Measurements from ENCODE around the gene RPL29. TPM values are rescaled to one million over a fixed set of nuclear protein-coding genes. Genes with fewer than 3 reads are reported as not detected.
A peak's percentile ranks its signal among the peaks of the same experiment; 100 is the strongest.
"Not testable (repeated sequence)": the region's sequence is repeated elsewhere in the genome, so short reads cannot be mapped to it uniquely, and the experiment has no call there.

RPL29 gene
- 1,224 TPM for total RNA-seq

DNA sequence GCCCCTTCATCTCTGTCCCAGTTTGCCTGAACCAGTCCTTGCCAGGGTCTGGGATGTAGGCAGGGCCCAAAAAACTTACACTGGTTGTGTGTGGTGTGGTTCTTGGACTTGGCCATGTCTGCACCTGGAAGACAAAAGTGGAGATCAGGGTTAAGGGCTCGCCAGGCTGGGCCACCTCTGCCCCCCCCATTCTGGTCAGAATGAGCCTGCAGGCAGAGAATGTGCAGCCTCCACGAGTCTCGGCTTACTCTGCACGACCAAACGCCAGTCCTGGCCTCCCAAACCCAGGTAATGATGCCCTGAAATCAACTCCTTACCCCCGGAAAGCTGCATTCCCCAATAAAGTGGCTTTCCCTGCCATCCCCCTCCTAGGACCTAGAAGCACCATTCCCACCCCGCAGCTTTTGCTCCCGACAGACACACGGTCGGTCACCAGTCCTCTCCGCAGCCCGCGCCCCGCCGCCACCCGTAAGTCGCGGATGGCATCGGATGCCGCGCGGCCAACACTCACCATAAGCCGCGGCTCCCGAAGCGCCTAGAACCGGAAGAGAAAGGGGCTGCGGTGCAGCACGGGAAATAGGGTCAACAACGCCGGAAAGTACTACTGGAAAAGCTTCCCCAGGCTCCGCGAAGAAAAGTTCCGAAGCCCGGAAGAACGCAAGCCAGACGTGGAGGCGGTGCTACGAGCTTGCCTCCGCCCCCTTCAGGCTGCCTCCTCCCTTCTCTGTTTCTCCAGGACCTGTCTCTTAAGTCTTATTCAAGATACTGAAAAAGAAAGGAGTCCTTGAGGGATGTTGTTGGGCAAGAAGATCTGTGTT lies at the start of gene RPL29:
RPL29 (minus strand) TSS at position 550 of the 818 bp plus-strand sequence; CDS start at position 116, 434 bp downstream.
- Histone ChIP-seq H3K27ac (peak within 1 kb of the TSS; percentile 85 to 93), H3K27me3 (no peaks in the 10 kb centered on the region), H3K4me3 (peak within 1 kb of the TSS; percentile 61 to 93), H3K4me1 (peaks cover 6 to 9% of the 10 kb centered on the region in 2 donors), H3K9me3 (no peaks in the 10 kb centered on the region), H3K36me3 (peaks cover 4 to 34% of the 10 kb centered on the region in 2 donors)
- TF ChIP-seq, protein P1, sequence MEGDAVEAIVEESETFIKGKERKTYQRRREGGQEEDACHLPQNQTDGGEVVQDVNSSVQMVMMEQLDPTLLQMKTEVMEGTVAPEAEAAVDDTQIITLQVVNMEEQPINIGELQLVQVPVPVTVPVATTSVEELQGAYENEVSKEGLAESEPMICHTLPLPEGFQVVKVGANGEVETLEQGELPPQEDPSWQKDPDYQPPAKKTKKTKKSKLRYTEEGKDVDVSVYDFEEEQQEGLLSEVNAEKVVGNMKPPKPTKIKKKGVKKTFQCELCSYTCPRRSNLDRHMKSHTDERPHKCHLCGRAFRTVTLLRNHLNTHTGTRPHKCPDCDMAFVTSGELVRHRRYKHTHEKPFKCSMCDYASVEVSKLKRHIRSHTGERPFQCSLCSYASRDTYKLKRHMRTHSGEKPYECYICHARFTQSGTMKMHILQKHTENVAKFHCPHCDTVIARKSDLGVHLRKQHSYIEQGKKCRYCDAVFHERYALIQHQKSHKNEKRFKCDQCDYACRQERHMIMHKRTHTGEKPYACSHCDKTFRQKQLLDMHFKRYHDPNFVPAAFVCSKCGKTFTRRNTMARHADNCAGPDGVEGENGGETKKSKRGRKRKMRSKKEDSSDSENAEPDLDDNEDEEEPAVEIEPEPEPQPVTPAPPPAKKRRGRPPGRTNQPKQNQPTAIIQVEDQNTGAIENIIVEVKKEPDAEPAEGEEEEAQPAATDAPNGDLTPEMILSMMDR (IDR thresholded peaks at IDR 0.05): peak in 1 of 3 experiments; percentile 22
- intact Hi-C loops (cut with DNase I): loop anchor here (1.0 kb wide), 1 partner anchor 12 kb away; the partner anchor contains the start of gene ACY1
- DNase-seq (ENCODE audit: low spot score in 2 of 2): peak; percentile 56 to 94

DNA sequence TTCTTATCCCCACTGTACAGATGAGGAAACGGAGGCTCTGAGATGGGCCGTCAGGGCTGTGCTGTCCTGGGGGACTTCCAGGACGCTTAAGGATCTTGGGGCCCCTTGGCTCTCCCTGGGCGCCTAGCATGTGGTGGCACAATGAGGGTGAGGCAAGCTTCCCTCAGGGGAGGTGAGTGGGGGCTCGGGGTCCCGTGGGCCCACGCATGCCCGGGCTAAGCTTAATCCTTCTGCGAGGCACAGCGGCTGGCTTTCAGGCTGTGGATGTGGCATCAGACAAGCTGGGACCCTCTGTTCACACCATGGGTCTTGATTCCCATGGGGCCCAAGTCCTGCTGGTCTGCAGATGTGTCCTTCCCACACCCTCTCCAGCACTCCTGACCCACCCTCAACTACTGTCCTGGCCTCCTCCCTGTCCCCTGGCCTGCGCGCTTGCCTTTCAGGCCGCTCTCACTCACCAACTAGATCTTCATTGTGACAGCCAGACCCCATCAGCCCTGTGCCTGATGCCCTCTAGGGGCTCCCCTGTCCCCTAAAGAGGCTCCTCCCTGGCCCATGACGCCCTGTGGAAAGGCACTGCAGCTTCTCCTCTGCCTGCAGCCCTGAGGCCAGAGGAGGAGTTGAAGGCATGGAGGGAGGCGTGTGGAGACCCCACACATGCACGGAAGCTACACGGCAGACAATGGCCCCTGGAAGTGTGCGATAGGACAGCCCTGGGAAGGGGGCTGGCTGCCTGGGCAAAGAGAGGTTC lies 49.3 kb upstream of the RPL29 start:
- H3K36me3 ChIP-seq: peaks cover 20 to 22% of the 10 kb centered on the region in 2 donors
- TF ChIP-seq, protein P1 (IDR thresholded peaks at IDR 0.05): no peak
- no peak for DNase-seq (ENCODE audit: low spot score in 2 of 2)
- H3K4me3 ChIP-seq: no peak overlapping the region
- no peaks in the 10 kb centered on the region for H3K9me3 ChIP-seq
- peak overlapping the region; percentile 94 to 99 for H3K27ac ChIP-seq
- peaks cover 31 to 43% of the 10 kb centered on the region in 2 donors for H3K4me1 ChIP-seq
- no peaks in the 10 kb centered on the region for H3K27me3 ChIP-seq
- intact Hi-C loops (cut with DNase I): no loop called here

DNA sequence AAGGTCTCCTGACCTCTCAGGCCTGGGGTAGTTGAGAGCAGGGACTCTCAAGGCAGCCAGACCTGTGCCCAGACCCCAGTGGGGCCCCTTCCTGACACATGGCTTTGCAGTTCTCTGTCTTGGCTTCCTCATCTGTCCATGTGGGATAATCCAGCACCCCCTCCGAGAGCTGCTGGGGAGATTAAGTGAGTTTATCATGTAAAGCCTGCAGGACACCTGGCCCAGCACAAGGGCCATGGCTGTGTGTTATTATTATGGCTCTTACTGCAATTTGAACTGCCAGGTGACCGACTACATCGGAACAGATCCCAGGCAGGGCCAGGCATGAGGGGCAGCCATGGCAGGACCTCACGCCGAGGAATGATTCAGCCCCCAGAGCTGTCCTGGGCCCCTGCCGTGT lies 48.1 kb upstream of the RPL29 start:
- intact Hi-C loops (cut with DNase I): no loop called here
- no peak for DNase-seq (ENCODE audit: low spot score in 2 of 2)
- peak overlapping the region; percentile 94 to 99 for H3K27ac ChIP-seq
- H3K36me3 ChIP-seq: peaks cover 8 to 10% of the 10 kb centered on the region in 2 donors
- no peak overlapping the region for H3K4me3 ChIP-seq
- no peaks in the 10 kb centered on the region for H3K27me3 ChIP-seq
- no peaks in the 10 kb centered on the region for H3K9me3 ChIP-seq
- H3K4me1 ChIP-seq: peaks cover 26 to 41% of the 10 kb centered on the region in 2 donors
- TF ChIP-seq, protein P1 (IDR thresholded peaks at IDR 0.05): no peak

DNA sequence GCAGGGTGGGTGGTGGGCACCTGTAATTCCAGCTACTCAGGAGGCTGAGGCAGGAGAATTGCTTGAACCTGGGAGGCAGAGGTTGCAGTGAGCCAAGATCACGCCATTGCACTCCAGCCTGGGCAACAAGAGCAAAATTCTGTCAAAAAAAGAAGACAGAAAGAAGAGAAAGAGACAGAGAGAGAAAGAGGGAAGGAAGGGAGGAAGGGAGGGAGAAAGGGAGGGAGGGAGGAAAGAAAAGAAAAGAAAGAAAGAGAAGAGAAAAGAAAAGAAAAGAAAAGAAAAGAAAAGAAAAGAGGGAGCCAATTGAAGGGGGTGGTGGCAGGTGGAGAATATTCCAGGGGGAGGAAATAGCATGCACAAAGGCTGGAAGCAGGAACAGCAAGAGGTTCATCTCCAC lies 47.3 kb upstream of the RPL29 start:
- DNase-seq (ENCODE audit: low spot score in 2 of 2); H3K36me3 ChIP-seq; H3K27me3 ChIP-seq; intact Hi-C loops (cut with DNase I); H3K27ac ChIP-seq; H3K9me3 ChIP-seq; H3K4me3 ChIP-seq: not testable (repeated sequence)
- H3K4me1 ChIP-seq: peaks cover 21 to 34% of the 10 kb centered on the region in 2 donors

DNA sequence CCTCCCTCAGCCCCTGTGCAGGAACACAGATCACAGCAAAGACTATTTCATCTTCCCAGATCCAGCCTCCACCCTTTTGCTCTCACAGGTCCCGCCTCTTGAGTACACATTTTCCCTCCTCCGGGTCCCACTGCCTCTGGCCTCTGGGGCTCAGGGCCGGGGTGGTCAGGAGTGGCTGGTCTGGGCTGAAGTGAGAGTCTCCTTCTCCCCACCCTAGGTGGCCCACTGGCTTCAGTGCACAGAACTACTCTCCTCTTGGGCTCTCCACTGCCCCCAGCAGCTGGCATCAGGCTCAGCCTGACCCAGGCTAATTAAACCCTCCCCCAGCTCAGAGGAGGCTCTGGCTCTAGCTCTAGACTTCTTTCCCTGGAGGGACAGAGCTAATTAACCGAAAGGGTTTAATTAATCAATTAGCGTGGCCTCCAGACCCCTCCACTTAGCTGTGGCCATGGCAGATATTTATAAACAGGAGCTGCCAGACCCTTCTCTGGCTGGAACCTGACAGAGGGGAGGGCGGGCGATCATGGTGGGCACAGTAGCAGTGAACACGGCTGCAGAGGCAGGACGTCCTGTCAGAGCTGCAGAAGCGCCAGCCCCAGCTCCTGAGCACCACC lies 45.5 kb upstream of the RPL29 start:
- H3K9me3 ChIP-seq: no peaks in the 10 kb centered on the region
- intact Hi-C loops (cut with DNase I): no loop called here
- TF ChIP-seq, protein P1 (IDR thresholded peaks at IDR 0.05): peak in 1 of 3 experiments; percentile 38
- H3K36me3 ChIP-seq: no peaks in the 10 kb centered on the region
- no peak for DNase-seq (ENCODE audit: low spot score in 2 of 2)
- no peaks in the 10 kb centered on the region for H3K27me3 ChIP-seq
- H3K27ac ChIP-seq: peak overlapping the region; percentile 55 to 74
- H3K4me1 ChIP-seq: peaks cover 8 to 17% of the 10 kb centered on the region in 2 donors
- H3K4me3 ChIP-seq: no peak overlapping the region
